Effector memory CD8-positive, alpha-beta T cell (primary cell): Measurements from ENCODE around the gene AIM2.
A peak's percentile ranks its signal among the peaks of the same experiment; 100 is the strongest.
"Not testable (repeated sequence)": the region's sequence is repeated elsewhere in the genome, so short reads cannot be mapped to it uniquely, and the experiment has no call there.

Source experiments
- ATAC-seq: fragments of 150-1000 bp; cut with Tn5 transposase; replicated peaks from 2 replicates; pipeline ENCODE4 v1.10.0; 2021; ENCODE audit warnings: mild to moderate bottlenecking, moderate library complexity
- DNase-seq, 3 experiments: peaks; one replicate each; pipeline ENCODE4 v3.0.0; 2021
- H3K27ac Mint-ChIP-seq, 2 donors: one replicate each; pipeline ENCODE4 v1.8.0; 2022; ENCODE audit warnings: mild to moderate bottlenecking in 2 of 2, mixed read lengths in 2 of 2, moderate library complexity in 2 of 2
- H3K27me3 Mint-ChIP-seq, 2 donors: one replicate each; pipeline ENCODE4 v1.8.0; 2022; ENCODE audit warnings: mixed read lengths in 2 of 2
- H3K36me3 Mint-ChIP-seq: one replicate; pipeline ENCODE4 v1.8.0; 2022; ENCODE audit warnings: mild to moderate bottlenecking, moderate library complexity, mixed read lengths; ENCODE audit not compliant: insufficient read depth
- H3K4me1 Mint-ChIP-seq, 2 donors: one replicate each; pipeline ENCODE4 v1.8.0; 2022; ENCODE audit warnings: low read depth in 2 of 2, mixed read lengths in 2 of 2
- H3K4me3 Mint-ChIP-seq, 2 donors: one replicate each; pipeline ENCODE4 v1.8.0; 2022; ENCODE audit warnings: mild to moderate bottlenecking in 2 of 2, mixed read lengths in 2 of 2, moderate library complexity in 2 of 2
- H3K9me3 Mint-ChIP-seq, 2 donors: one replicate each; pipeline ENCODE4 v1.8.0; 2022; ENCODE audit warnings: mixed read lengths in 2 of 2

AIM2 gene

GRCh38 chr1:159067699-159068621 is 8.6 kb downstream of the AIM2 start:
- DNase-seq: no peak

GRCh38 chr1:159066108-159066507 is 10.5 kb downstream of the AIM2 start:
- Mint-ChIP-seq H3K4me1 (peaks cover 15 to 17% of the 10 kb centered on the region in 2 donors), H3K27me3 (no peaks in the 10 kb centered on the region), H3K4me3 (no peak overlapping the region), H3K27ac (peak overlapping the region in 1 of 2 donors; percentile 39), H3K9me3 (no peaks in the 10 kb centered on the region), H3K36me3 (peaks cover 15% of the 10 kb centered on the region)
- DNase-seq (no peak), ATAC-seq (no peak)

More at GRCh38 chr1:159067699-159068621, 8.6 kb downstream of the AIM2 start:
- peak overlapping the region; percentile 99 for H3K27ac Mint-ChIP-seq
- ATAC-seq: peak; percentile 76
- H3K4me3 Mint-ChIP-seq: peak overlapping the region; percentile 85
- no peaks in the 10 kb centered on the region for H3K9me3 Mint-ChIP-seq
- peaks cover 20 to 22% of the 10 kb centered on the region in 2 donors for H3K4me1 Mint-ChIP-seq
- peaks cover 14% of the 10 kb centered on the region for H3K36me3 Mint-ChIP-seq
- H3K27me3 Mint-ChIP-seq: no peaks in the 10 kb centered on the region

DNA sequence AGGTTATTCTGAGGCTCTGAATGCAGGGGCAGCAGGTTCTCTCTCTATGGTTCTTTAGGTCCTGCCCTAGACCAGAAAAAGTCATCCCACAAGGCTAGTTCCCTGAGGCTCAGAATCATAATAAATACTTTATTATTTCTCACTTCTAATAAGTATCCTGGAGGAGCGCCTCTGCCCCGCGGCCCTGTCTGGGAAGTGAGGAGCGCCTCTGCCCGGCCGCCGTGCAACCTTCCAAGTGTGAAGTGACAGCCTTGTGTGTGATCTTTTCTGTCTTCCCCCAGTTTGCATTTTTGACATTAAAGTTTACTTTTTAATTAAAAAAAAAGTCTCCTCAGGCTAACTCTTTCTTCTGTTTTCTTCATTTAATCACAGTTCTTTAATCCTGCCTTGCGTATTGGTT is 11.5 kb downstream of the AIM2 start:
- no peaks in the 10 kb centered on the region for H3K9me3 Mint-ChIP-seq
- peaks cover 15 to 17% of the 10 kb centered on the region in 2 donors for H3K4me1 Mint-ChIP-seq
- no peak for ATAC-seq
- peaks cover 15% of the 10 kb centered on the region for H3K36me3 Mint-ChIP-seq
- DNase-seq: no peak
- no peak overlapping the region for H3K27ac Mint-ChIP-seq
- H3K27me3 Mint-ChIP-seq: no peaks in the 10 kb centered on the region
- no peak overlapping the region for H3K4me3 Mint-ChIP-seq

DNA sequence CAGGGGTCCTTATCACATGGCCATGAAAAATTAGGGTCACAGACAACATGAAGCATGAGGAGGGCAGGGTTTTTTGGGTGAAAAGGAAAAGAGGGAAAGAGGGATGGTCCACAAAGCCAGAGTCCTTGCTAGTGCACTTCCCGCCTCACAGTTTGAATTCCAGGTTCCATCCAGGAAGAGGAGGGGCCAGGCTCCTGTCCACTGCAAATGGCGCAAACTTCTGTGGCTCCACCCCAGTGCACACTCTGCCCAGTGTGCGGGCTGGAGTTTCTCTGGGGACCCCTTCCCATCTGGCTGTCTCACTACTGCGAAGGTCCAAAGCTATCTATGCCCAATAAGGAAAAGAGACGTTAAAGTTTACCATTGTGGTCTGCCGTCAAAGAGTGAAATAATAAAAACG is 17.8 kb downstream of the AIM2 start:
- Mint-ChIP-seq H3K4me1 (peaks cover 12 to 19% of the 10 kb centered on the region in 2 donors), H3K9me3 (no peaks in the 10 kb centered on the region), H3K4me3 (no peak overlapping the region), H3K27me3 (no peaks in the 10 kb centered on the region), H3K36me3 (peaks cover 35% of the 10 kb centered on the region), H3K27ac (peak overlapping the region in 1 of 2 donors; percentile 84)
- DNase-seq (no peak), ATAC-seq (no peak)

- H3K36me3 Mint-ChIP-seq: peaks cover 49% of the 10 kb centered on the region
- H3K4me3 Mint-ChIP-seq: no peak overlapping the region
- peaks cover 18 to 40% of the 10 kb centered on the region in 2 donors for H3K4me1 Mint-ChIP-seq
- DNase-seq: no peak
- H3K27ac Mint-ChIP-seq: peak overlapping the region; percentile 30 to 86
- H3K27me3 Mint-ChIP-seq: no peaks in the 10 kb centered on the region
- no peaks in the 10 kb centered on the region for H3K9me3 Mint-ChIP-seq
- ATAC-seq: no peak
These were observed 20.4 kb downstream of the AIM2 start for GRCh38 chr1:159056069-159056698.

GRCh38 chr1:159055181-159055641 is 21.4 kb downstream of the AIM2 start:
- no peak for DNase-seq
- Mint-ChIP-seq H3K36me3 (peaks cover 58% of the 10 kb centered on the region), H3K27me3 (no peaks in the 10 kb centered on the region), H3K27ac (peak overlapping the region; percentile 30 to 86), H3K4me3 (peak overlapping the region in 1 of 2 donors; percentile 12), H3K4me1 (peaks cover 23 to 49% of the 10 kb centered on the region in 2 donors), H3K9me3 (no peaks in the 10 kb centered on the region)
- peak; percentile 51 for ATAC-seq

- peak overlapping the region; percentile 30 to 86 for H3K27ac Mint-ChIP-seq
- peaks cover 66% of the 10 kb centered on the region for H3K36me3 Mint-ChIP-seq
- peaks cover 24 to 52% of the 10 kb centered on the region in 2 donors for H3K4me1 Mint-ChIP-seq
- ATAC-seq (no peak), DNase-seq (no peak)
- no peak overlapping the region for H3K4me3 Mint-ChIP-seq
- no peaks in the 10 kb centered on the region for H3K27me3 Mint-ChIP-seq
- no peaks in the 10 kb centered on the region for H3K9me3 Mint-ChIP-seq
These were observed 22.1 kb downstream of the AIM2 start for GRCh38 chr1:159054427-159054826.

GRCh38 chr1:159051436-159051835 is 25.1 kb downstream of the AIM2 start:
- Mint-ChIP-seq H3K27ac (peak overlapping the region in 1 of 2 donors; percentile 86), H3K36me3 (peaks cover 89% of the 10 kb centered on the region), H3K4me1 (peaks cover 28 to 59% of the 10 kb centered on the region in 2 donors), H3K9me3 (no peaks in the 10 kb centered on the region), H3K4me3 (no peak overlapping the region), H3K27me3 (no peaks in the 10 kb centered on the region)
- ATAC-seq: no peak
- no peak for DNase-seq

DNA sequence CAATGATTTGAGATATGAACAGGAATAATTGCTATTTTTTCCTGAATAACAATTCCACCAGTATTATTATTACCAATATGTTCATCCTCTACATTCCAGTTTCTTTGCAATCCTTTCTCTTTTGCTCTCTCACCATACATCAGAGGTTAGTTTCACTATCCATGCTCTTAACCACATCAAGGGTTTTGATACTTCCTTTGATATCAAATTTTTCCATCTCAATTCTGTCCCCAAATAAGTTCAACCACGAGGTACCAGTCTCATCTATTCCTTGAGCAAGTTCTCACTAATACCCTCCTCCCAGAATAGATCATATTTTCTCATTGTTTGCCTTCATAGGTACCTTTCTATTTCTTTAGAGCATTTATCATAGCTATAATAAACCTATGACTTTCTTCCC is 30.1 kb downstream of the AIM2 start:
- peak; percentile 72 for ATAC-seq
- not testable (repeated sequence) for H3K9me3 Mint-ChIP-seq, DNase-seq, H3K27me3 Mint-ChIP-seq
- Mint-ChIP-seq H3K27ac (peak overlapping the region; percentile 30 to 85), H3K36me3 (peaks cover 80% of the 10 kb centered on the region), H3K4me3 (peak overlapping the region in 1 of 2 donors; percentile 56), H3K4me1 (peaks cover 24 to 49% of the 10 kb centered on the region in 2 donors)

DNA sequence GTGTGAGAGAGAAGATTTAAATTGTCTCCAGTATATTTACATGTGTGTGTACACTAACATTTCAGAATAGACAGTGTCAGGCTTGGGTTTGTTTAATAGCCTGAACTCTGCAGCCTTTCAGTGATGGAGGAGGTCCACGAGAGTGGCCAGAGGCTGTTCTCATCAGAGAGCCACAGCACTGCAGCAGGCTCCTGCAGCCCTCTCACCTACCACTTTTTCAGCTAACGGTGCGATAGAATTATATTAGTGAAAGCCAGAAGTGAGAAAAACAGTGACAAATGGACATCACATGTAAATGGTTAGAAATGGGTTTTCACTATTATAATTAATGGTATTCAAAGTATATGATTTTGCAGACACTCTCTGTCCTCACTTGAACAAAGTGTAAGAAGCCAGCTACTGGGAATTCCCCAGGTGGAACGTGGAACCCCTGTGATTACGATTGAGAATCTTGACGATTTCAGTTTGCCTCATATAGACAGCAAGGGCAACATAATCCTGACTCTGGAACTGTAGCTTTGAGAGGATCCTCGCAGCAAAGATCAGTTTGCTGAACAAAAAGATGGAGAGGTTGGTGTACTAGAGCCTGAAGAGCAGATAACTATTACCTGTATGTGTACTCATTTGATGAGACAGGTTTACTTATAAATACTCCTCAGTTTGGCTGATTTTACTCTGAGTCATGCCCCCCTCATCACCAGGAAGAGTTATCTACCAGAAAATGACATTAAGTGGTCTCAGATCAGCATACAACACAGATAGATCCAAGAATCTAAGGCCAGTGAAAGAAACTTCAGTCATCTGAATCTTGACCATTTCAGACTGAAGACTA is 35.5 kb downstream of the AIM2 start:
- H3K4me1 Mint-ChIP-seq: peaks cover 26 to 59% of the 10 kb centered on the region in 2 donors
- H3K27me3 Mint-ChIP-seq: no peaks in the 10 kb centered on the region
- no peaks in the 10 kb centered on the region for H3K9me3 Mint-ChIP-seq
- peak overlapping the region; percentile 86 to 92 for H3K27ac Mint-ChIP-seq
- DNase-seq: no peak
- peaks cover 86% of the 10 kb centered on the region for H3K36me3 Mint-ChIP-seq
- ATAC-seq: peak; percentile 21
- no peak overlapping the region for H3K4me3 Mint-ChIP-seq

- peak overlapping the region; percentile 86 to 92 for H3K27ac Mint-ChIP-seq
- DNase-seq (no peak), ATAC-seq (no peak)
- H3K4me1 Mint-ChIP-seq: peaks cover 29 to 66% of the 10 kb centered on the region in 2 donors
- H3K4me3 Mint-ChIP-seq: no peak overlapping the region
- H3K36me3 Mint-ChIP-seq: peaks cover 86% of the 10 kb centered on the region
- no peaks in the 10 kb centered on the region for H3K27me3 Mint-ChIP-seq
- no peaks in the 10 kb centered on the region for H3K9me3 Mint-ChIP-seq
These were observed 36.4 kb downstream of the AIM2 start for GRCh38 chr1:159040206-159040605.

- Mint-ChIP-seq H3K9me3 (no peaks in the 10 kb centered on the region), H3K27me3 (no peaks in the 10 kb centered on the region), H3K36me3 (peaks cover 89% of the 10 kb centered on the region), H3K4me3 (peak overlapping the region; percentile 42 to 50), H3K4me1 (peaks cover 55 to 81% of the 10 kb centered on the region in 2 donors), H3K27ac (peak overlapping the region; percentile 22 to 89)
- ATAC-seq (no peak), DNase-seq (no peak)
These were observed 45.6 kb downstream of the AIM2 start for GRCh38 chr1:159030877-159031447.

DNA sequence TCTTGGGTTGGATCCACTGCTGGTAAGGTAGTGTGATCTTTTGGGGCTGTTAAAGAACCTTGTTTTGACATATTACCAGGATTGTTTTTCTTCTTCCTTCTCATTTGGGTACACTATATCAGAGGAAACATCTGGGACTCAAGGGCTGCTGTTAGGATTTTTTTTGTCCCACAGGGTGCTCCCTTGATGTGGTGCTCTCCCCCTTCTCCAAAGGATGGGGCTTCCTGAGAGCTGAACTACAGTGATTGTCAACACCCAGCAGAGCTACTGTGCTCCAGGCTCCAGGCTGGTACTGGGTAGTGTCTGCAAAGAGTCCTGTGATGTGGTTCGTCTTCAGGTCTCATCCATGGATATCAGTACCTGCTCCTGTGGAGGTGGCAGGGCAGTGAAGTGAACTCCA is 46.3 kb downstream of the AIM2 start:
- Mint-ChIP-seq H3K36me3 (peaks cover 89% of the 10 kb centered on the region), H3K9me3 (no peaks in the 10 kb centered on the region), H3K4me3 (peak overlapping the region; percentile 42 to 50), H3K4me1 (peaks cover 59 to 80% of the 10 kb centered on the region in 2 donors), H3K27me3 (no peaks in the 10 kb centered on the region), H3K27ac (peak overlapping the region; percentile 22 to 89)
- DNase-seq (no peak), ATAC-seq (no peak)
